KMS-11 (cell line): Measurements from ENCODE around the gene CREBL2.

Experiments used
- H2AFZ ChIP-seq: fragments of 200-600 bp; sonication (generic); 2 replicates; pipeline ENCODE4 v1.6.1; 2016; ENCODE audit warnings: antibody characterized with exemption, mixed run types, low read depth
- H3K27ac ChIP-seq: fragments of 200-600 bp; sonication (generic); 2 replicates; pipeline ENCODE4 v1.6.1; 2016; ENCODE audit warnings: mild to moderate bottlenecking, mixed run types
- H3K27me3 ChIP-seq: fragments of 200-600 bp; sonication (generic); 2 replicates; pipeline ENCODE4 v1.6.1; 2017; ENCODE audit warnings: mild to moderate bottlenecking, low read depth, mixed run types, moderate library complexity; ENCODE audit not compliant: insufficient read depth
- H3K36me3 ChIP-seq: fragments of 200-600 bp; sonication (generic); 2 replicates; pipeline ENCODE4 v1.6.1; 2017; ENCODE audit warnings: mild to moderate bottlenecking, mixed run types; ENCODE audit not compliant: insufficient read depth
- H3K4me1 ChIP-seq: fragments of 200-600 bp; sonication (generic); 2 replicates; pipeline ENCODE4 v1.6.1; 2016; ENCODE audit warnings: mild to moderate bottlenecking, low read depth, mixed run types; ENCODE audit not compliant: poor library complexity, severe bottlenecking
- H3K4me2 ChIP-seq: fragments of 200-600 bp; sonication (generic); 2 replicates; pipeline ENCODE4 v1.7.0; 2016; ENCODE audit warnings: mild to moderate bottlenecking, mixed run types
- H3K4me3 ChIP-seq: fragments of 200-600 bp; sonication (generic); IDR thresholded peaks from 2 replicates; pipeline ENCODE4 v1.6.1; 2017; ENCODE audit warnings: low read depth, low read length, mixed read lengths; ENCODE audit not compliant: insufficient read depth
- H3K79me2 ChIP-seq: fragments of 200-600 bp; sonication (generic); 2 replicates; pipeline ENCODE4 v1.6.1; 2016; ENCODE audit warnings: low read depth, mixed run types; ENCODE audit not compliant: insufficient read depth
- H3K9ac ChIP-seq: fragments of 200-600 bp; sonication (generic); 2 replicates; pipeline ENCODE4 v1.6.1; 2016; ENCODE audit warnings: mild to moderate bottlenecking, mixed run types
- H4K20me1 ChIP-seq: fragments of 200-600 bp; sonication (generic); 2 replicates; pipeline ENCODE4 v1.6.1; 2016; ENCODE audit warnings: mild to moderate bottlenecking, mixed run types; ENCODE audit not compliant: insufficient read depth
- CTCF ChIP-seq: fragments of 200-600 bp; sonication (generic); conservative IDR thresholded peaks from 2 replicates; pipeline ENCODE4 v1.6.1; 2017; ENCODE audit warnings: low read depth, mild to moderate bottlenecking, antibody characterized with exemption, low read length, moderate library complexity, mixed read lengths

Gene CREBL2

GRCh38 chr12:12653922-12654321, 42.2 kb downstream of the CREBL2 start:
- no peaks in the 10 kb centered on the region for H4K20me1 ChIP-seq
- no peaks in the 10 kb centered on the region for H3K27me3 ChIP-seq
- H3K36me3 ChIP-seq, result no peaks in the 10 kb centered on the region
- peaks cover 11% of the 10 kb centered on the region for H3K4me1 ChIP-seq
- H3K4me2 ChIP-seq, result no peak overlapping the region
- no peak overlapping the region for H3K27ac ChIP-seq
- TF ChIP-seq CTCF, result no peak
- no peaks in the 10 kb centered on the region for H3K79me2 ChIP-seq
- no peak overlapping the region for H3K4me3 ChIP-seq
- H3K9ac ChIP-seq, result no peak overlapping the region
- H2AFZ ChIP-seq, result no peak overlapping the region

GRCh38 chr12:12654691-12655460, 43.2 kb downstream of the CREBL2 start:
- peaks cover 11% of the 10 kb centered on the region for H3K4me1 ChIP-seq

GRCh38 chr12:12660201-12660600, 48.5 kb downstream of the CREBL2 start:
- Histone ChIP-seq H3K4me2 (no peak overlapping the region), H3K36me3 (no peaks in the 10 kb centered on the region), H2AFZ (no peak overlapping the region), H3K27ac (no peak overlapping the region), H3K79me2 (no peaks in the 10 kb centered on the region), H3K9ac (no peak overlapping the region), H4K20me1 (no peaks in the 10 kb centered on the region), H3K27me3 (no peaks in the 10 kb centered on the region), H3K4me3 (no peak overlapping the region), H3K4me1 (peaks cover 11% of the 10 kb centered on the region)
- no peak for TF ChIP-seq CTCF

More at GRCh38 chr12:12654691-12655460, 43.2 kb downstream of the CREBL2 start:
- H3K36me3 ChIP-seq, result no peaks in the 10 kb centered on the region
- H3K4me2 ChIP-seq, result no peak overlapping the region
- no peaks in the 10 kb centered on the region for H4K20me1 ChIP-seq
- no peak overlapping the region for H2AFZ ChIP-seq
- TF ChIP-seq CTCF, result no peak
- no peaks in the 10 kb centered on the region for H3K27me3 ChIP-seq
- H3K4me3 ChIP-seq, result no peak overlapping the region
- H3K27ac ChIP-seq, result no peak overlapping the region
- H3K9ac ChIP-seq, result no peak overlapping the region
- no peaks in the 10 kb centered on the region for H3K79me2 ChIP-seq

- no peak overlapping the region for H3K27ac ChIP-seq
- H3K4me2 ChIP-seq, result no peak overlapping the region
- H3K4me3 ChIP-seq, result no peak overlapping the region
- H3K79me2 ChIP-seq, result no peaks in the 10 kb centered on the region
- H3K27me3 ChIP-seq, result no peaks in the 10 kb centered on the region
- no peaks in the 10 kb centered on the region for H4K20me1 ChIP-seq
- no peak overlapping the region for H3K9ac ChIP-seq
- H3K36me3 ChIP-seq, result no peaks in the 10 kb centered on the region
- no peak for TF ChIP-seq CTCF
- no peak overlapping the region for H2AFZ ChIP-seq
- peaks cover 2% of the 10 kb centered on the region for H3K4me1 ChIP-seq
Measured at GRCh38 chr12:12661086-12661856, 49.6 kb downstream of the CREBL2 start.
